Heart left ventricle (tissue), 16 donors: ENCODE results near the gene RHD. TPM values are rescaled to one million over a fixed set of nuclear protein-coding genes. Genes with fewer than 3 reads are reported as not detected.
"Not testable (repeated sequence)": the region's sequence is repeated elsewhere in the genome, so short reads cannot be mapped to it uniquely, and the experiment has no call there.

Experiments
- ATAC-seq, 4 donors: fragments of 200-7000 bp; cut with Tn5 transposase; one replicate each; pipeline ENCODE4 v1.9.1; 2020 to 2022; ENCODE audit warnings: moderate library complexity in 4 of 4, mild to moderate bottlenecking in 3 of 4, moderate number of reproducible peaks in 1 of 4
- DNase-seq, 5 donors: peaks; one replicate each; pipeline ENCODE4 v3.0.0-alpha.2; 2020
- H3K27ac ChIP-seq, 12 donors: fragments of 200-600 bp; sonication (generic) in 4 of 12; one replicate each; pipeline versions ENCODE4 v1.5.0 to v1.8.0; 2016 to 2022; ENCODE audit warnings: mild to moderate bottlenecking in 2 of 12
- H3K27me3 ChIP-seq, 9 donors: fragments of 200-600 bp; sonication (generic) in 2 of 9; one replicate each; pipeline versions ENCODE4 v1.5.1 to v1.8.0; 2016 to 2022; ENCODE audit warnings: mild to moderate bottlenecking in 3 of 9
- H3K36me3 ChIP-seq, 9 donors: fragments of 200-600 bp; sonication (generic) in 2 of 9; one replicate each; pipeline versions ENCODE4 v1.5.0 to v1.8.0; 2018 to 2022; ENCODE audit warnings: mild to moderate bottlenecking in 2 of 9
- H3K4me1 ChIP-seq, 12 donors: fragments of 200-600 bp; sonication (generic) in 4 of 12; one replicate each; pipeline versions ENCODE4 v1.5.0 to v1.8.0; 2016 to 2022; ENCODE audit warnings: mild to moderate bottlenecking in 3 of 12
- H3K4me3 ChIP-seq, 12 donors: fragments of 200-600 bp; sonication (generic) in 4 of 12; one replicate each; pipeline versions ENCODE4 v1.5.0 to v1.8.0; 2017 to 2022; ENCODE audit warnings: mild to moderate bottlenecking in 9 of 12, moderate library complexity in 4 of 12
- H3K9me3 ChIP-seq, 12 donors: fragments of 200-600 bp; sonication (generic) in 4 of 12; one replicate each; pipeline versions ENCODE4 v1.5.0 to v1.8.0; 2016 to 2022; ENCODE audit warnings: mild to moderate bottlenecking in 1 of 12
- POLR2A ChIP-seq, 2 donors: fragments of 450-650 bp; IDR thresholded peaks; one replicate each; pipeline ENCODE4 v1.6.1; 2017; ENCODE audit warnings: antibody characterized with exemption in 2 of 2, mild to moderate bottlenecking in 2 of 2, moderate library complexity in 2 of 2
- WGBS, 4 donors: extraction: QIAGEN DNeasy Blood & Tissue Kit in 2 of 4; methylation state at CpG; one replicate each; pipeline versions ENCODE4 v1.1.5 to v1.1.7; 2013 to 2018; 5-methylcytosine and 5-hydroxymethylcytosine counted together
- intact Hi-C, 10 donors: fragments of 100-400 bp; cut with DNase I; formaldehyde crosslinking; loops; one replicate each; pipeline versions ENCODE4 v1.11.1 to v1.14.2; 2022
- polyA plus RNA-seq, 2 donors: library from polyadenylated mRNA; stranded (reverse); fragments of 200-250 nt; gene quantifications; one replicate each; pipeline ENCODE4 v1.2.3, GENCODE V29; 2013
- total RNA-seq, 9 donors: library from RNA; depleted of rRNA in 2 of 9; stranded (reverse); fragments of >200 nt in 2 of 9; fragmentation: NEBNext Ultra II Directional in 3 of 9; extraction: Animal tissue kit (Norgen Biotek cat#: 25700) in 3 of 9; gene quantifications; one replicate each; pipeline versions ENCODE4 v1.1.0 to v1.2.4, GENCODE V29; 2016 to 2023
- TF ChIP-seq, protein P1 (sequence below), 12 donors: fragments of 200-600 bp; sonication (generic) in 4 of 12; IDR thresholded peaks; one replicate each; pipeline versions ENCODE4 v1.5.0 to v1.8.0; 2018 to 2022; ENCODE audit warnings: antibody characterized with exemption in 12 of 12, mild to moderate bottlenecking in 5 of 12
- donor health status: ischemic (EF 13 %, LVEDD 7.1; RV severe dilation, severe dysfunction).
- donor health status: healthy with polysubstance abuse.
- donor health status: DM: no; HTN: yes; CAD: no.
- donor health status: DM: no; HTN: no; CAD: no.
- donor health status: ischemic (EF 25% LVEDD 6.9; RV normal size, moderate dysfunction).
- donor health status: ischemic (EF 25% LVEDD 5.7; RV mildly dilated, moderate dysfunction).
- donor health status: healthy.
- donor health status: DM: yes; HTN: yes; CAD: no.
- donor health status: ischemic (EF 35%, LVEDD 5.7; RV mildly dilated, moderate dysfunction).
- donor health status: nonischemic (EF 11% LVEDD 7.7; RV severe dilation, severe dysfunction).
- donor health status: DM: yes; HTN: yes; CAD: no.
- donor health status: PGD.
- donor health status: ischemic (EF 29% LVEDD 5.4; RV normal size, mild dysfunction).
- donor health status: nonischemic (EF 23%, LVEDD 6.1; RV moderate dilation, normal function).

Gene RHD
- total and polyA plus RNA-seq, 11 donors: not detected

DNA sequence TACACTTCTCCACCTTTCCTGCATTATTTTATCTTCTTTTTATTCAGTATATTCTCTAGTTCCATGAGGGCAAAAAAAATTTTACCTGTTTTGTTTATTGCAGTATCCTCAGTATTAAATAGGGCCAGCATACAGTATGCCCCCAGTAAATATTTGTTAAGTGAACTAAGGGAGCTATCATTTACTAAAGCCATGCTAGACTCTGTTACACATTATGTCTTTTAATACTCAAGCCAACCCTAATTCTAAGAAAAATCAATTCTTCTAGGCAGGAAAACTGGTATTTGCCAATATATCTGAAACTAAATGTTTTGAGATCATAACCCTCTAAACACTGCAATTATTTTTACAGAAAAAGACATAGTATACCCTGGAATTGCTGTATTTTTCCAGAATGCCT lies 84.1 kb downstream of the RHD start:
- H3K27me3 ChIP-seq: no peaks in the 10 kb centered on the region
- no peak for TF ChIP-seq POLR2A (IDR thresholded peaks at IDR 0.05)
- TF ChIP-seq, protein P1, sequence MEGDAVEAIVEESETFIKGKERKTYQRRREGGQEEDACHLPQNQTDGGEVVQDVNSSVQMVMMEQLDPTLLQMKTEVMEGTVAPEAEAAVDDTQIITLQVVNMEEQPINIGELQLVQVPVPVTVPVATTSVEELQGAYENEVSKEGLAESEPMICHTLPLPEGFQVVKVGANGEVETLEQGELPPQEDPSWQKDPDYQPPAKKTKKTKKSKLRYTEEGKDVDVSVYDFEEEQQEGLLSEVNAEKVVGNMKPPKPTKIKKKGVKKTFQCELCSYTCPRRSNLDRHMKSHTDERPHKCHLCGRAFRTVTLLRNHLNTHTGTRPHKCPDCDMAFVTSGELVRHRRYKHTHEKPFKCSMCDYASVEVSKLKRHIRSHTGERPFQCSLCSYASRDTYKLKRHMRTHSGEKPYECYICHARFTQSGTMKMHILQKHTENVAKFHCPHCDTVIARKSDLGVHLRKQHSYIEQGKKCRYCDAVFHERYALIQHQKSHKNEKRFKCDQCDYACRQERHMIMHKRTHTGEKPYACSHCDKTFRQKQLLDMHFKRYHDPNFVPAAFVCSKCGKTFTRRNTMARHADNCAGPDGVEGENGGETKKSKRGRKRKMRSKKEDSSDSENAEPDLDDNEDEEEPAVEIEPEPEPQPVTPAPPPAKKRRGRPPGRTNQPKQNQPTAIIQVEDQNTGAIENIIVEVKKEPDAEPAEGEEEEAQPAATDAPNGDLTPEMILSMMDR (IDR thresholded peaks at IDR 0.05): no peak

DNA sequence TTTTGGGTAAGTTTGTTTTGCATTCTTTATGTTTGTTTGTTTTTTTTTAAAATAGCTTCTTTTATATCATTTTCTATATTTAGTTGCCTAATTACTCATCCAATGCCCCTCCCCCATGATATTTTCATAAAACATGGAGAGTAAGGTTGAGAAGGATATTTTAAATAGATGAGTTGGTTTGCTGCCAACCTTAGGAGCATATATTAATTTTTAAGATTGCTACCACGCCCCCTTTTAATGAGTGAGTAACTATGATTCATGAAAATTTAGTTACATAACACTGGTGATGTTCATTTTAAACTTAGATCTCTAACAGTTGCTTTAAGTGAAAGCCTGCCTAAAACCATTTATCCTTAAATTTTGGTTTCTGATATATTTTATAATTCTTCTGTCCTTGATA lies 84.5 kb downstream of the RHD start:
- ATAC-seq: no peak

More for the DNA sequence above, 84.1 kb downstream of the RHD start:
- Histone ChIP-seq H3K9me3 (no peaks in the 10 kb centered on the region), H3K27ac (peak overlapping the region in 1 of 12 donors; percentile 34), H3K4me3 (no peak overlapping the region), H3K4me1 (peaks cover 0 to 27% (median 1%) of the 10 kb centered on the region in 12 donors), H3K36me3 (peaks cover 0 to 97% (median 94%) of the 10 kb centered on the region in 9 donors)
- intact Hi-C loops: no loop called here
- ATAC-seq: no peak
- DNase-seq: no peak

DNA sequence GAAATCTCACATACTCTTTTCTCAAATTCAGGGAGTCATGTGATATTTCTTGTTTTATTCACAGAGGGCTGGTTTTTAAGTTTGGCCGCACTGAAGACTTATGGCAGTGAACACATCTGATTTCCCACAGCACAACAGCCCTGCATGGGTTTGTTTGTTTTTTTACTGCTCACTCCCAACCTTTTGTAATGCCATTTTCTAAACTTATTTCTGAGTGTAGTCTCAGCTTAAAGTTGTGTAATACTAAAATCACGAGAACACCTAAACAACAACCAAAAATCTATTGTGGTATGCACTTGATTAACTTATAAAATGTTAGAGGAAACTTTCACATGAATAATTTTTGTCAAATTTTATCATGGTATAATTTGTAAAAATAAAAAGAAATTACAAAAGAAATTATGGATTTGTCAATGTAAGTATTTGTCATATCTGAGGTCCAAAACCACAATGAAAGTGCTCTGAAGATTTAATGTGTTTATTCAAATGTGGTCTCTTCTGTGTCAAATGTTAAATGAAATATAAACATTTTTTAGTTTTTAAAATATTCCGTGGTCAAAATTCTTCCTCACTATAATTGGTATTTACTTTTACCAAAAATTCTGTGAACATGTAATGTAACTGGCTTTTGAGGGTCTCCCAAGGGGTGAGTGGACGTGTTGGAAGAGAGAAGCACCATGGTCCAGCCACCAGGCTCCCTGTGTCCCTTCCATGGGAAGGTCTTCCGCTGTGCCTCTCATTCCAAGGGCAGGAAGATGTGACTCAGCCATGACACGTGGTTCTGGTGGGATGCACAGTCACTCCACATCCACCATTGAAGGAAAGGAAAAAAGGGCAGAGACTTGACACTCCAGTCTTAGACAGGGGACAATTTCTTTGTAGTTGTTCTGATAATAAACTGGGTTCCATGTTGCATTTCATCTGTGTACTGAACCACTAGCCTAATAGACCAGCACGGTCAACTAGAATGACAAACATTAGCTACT lies 88.6 kb downstream of the RHD start:
- intact Hi-C loops: no loop called here
- WGBS, 4 donors: 80 to 86% (median 80%) methylated on average over 7 of the region's 7 CpGs
- TF ChIP-seq, protein P1 (IDR thresholded peaks at IDR 0.05): no peak
- no peak for TF ChIP-seq POLR2A (IDR thresholded peaks at IDR 0.05)
- no peaks in the 10 kb centered on the region for H3K27me3 ChIP-seq
- H3K4me3 ChIP-seq: no peak overlapping the region
- peak in 1 of 5 donors; percentile 12 for DNase-seq
- peak in 3 of 4 donors; percentile 40 to 65 (median 48) for ATAC-seq
- peak overlapping the region in 9 of 12 donors; percentile 8 to 67 (median 39) for H3K27ac ChIP-seq
- H3K4me1 ChIP-seq: peaks cover 0 to 25% (median 9%) of the 10 kb centered on the region in 12 donors
- peaks cover 0 to 59% (median 56%) of the 10 kb centered on the region in 9 donors for H3K36me3 ChIP-seq
- H3K9me3 ChIP-seq: no peaks in the 10 kb centered on the region

More for the DNA sequence above, 84.5 kb downstream of the RHD start:
- Histone ChIP-seq H3K36me3 (peaks cover 0 to 97% (median 94%) of the 10 kb centered on the region in 9 donors), H3K4me3 (no peak overlapping the region), H3K27ac (no peak overlapping the region), H3K27me3 (no peaks in the 10 kb centered on the region), H3K4me1 (peaks cover 0 to 32% (median 5%) of the 10 kb centered on the region in 12 donors), H3K9me3 (no peaks in the 10 kb centered on the region)
- 79 to 93% (median 88%) methylated on average over 1 of the region's 1 CpG for WGBS, 4 donors
- no peak for TF ChIP-seq POLR2A (IDR thresholded peaks at IDR 0.05)
- TF ChIP-seq, protein P1 (IDR thresholded peaks at IDR 0.05): no peak
- intact Hi-C loops: no loop called here
- no peak for DNase-seq

DNA sequence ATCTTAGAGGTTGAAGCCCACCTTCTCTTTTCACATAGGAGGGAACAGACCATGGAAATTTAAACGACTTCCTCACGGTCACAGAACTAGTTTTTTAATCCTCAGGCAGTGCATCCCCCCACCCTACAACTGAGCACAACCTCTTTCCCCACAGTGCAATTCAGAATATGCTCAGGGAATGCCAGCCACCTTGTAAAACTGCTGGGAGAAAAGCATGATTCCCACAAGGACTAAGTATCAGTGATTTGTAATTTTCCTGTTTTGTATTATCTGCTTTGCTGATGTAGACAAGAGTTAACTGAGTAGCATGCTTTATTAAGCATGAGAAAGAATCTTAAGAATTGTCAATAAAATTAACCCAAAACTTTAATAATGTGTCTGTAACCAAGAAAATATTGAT lies 89.6 kb downstream of the RHD start:
- Histone ChIP-seq H3K4me1 (peaks cover 0 to 15% (median 7%) of the 10 kb centered on the region in 12 donors), H3K4me3 (no peak overlapping the region), H3K36me3 (peaks cover 0 to 49% (median 45%) of the 10 kb centered on the region in 9 donors), H3K9me3 (no peaks in the 10 kb centered on the region), H3K27ac (peak overlapping the region in 9 of 12 donors; percentile 8 to 67 (median 39)), H3K27me3 (no peaks in the 10 kb centered on the region)
- WGBS, 4 donors: 56 to 66% (median 63%) methylated on average over 2 of the region's 2 CpGs
- intact Hi-C loops: no loop called here
- TF ChIP-seq POLR2A (IDR thresholded peaks at IDR 0.05): no peak
- TF ChIP-seq, protein P1 (IDR thresholded peaks at IDR 0.05): no peak
- no peak for ATAC-seq
- DNase-seq: no peak

- H3K27ac ChIP-seq, H3K4me3 ChIP-seq, H3K9me3 ChIP-seq, intact Hi-C loops, H3K27me3 ChIP-seq, DNase-seq: not testable (repeated sequence)
- peak in 2 of 4 donors; percentile 22 to 56 for ATAC-seq
- Histone ChIP-seq H3K36me3 (peaks cover 0 to 43% (median 39%) of the 10 kb centered on the region in 9 donors), H3K4me1 (peaks cover 0 to 14% (median 7%) of the 10 kb centered on the region in 12 donors)
- WGBS, 4 donors: no CpG with 5 or more reads among the region's 17 CpGs
These were observed 90.6 kb downstream of the RHD start for GRCh38 chr1:25362634-25363559.
